HEK293 (cell line): Measurements from ENCODE around the gene GRIP1.

ENCODE experiments used
- CTCF ChIA-PET: fragments of 350-600 bp; formaldehyde crosslinking; extraction: SDS; loops from one replicate; lab custom pipeline; 2021; ENCODE audit warnings: antibody characterized with exemption; lab: Yijun Ruan, JAX
- POLR2A ChIA-PET: fragments of 300-600 bp; formaldehyde crosslinking; extraction: SDS; loops from one replicate; lab custom pipeline; 2020; ENCODE audit warnings: antibody characterized with exemption, inconsistent platforms; lab: Yijun Ruan, JAX
- H3K27ac ChIP-seq: fragments of 200-500 bp; sonication (Bioruptor generic); 2 replicates; pipeline ENCODE4 v1.5.1; 2014; ENCODE audit warnings: low read depth, low read length, control low read depth, inconsistent platforms; ENCODE audit errors: extremely low read depth
- H3K36me3 ChIP-seq, 2 experiments: fragments of 200-500 bp in 1 of 2; sonication (Bioruptor generic) in 1 of 2; 1 replicate in 1 of 2; 2 replicates in 1 of 2; pipeline ENCODE4 v1.5.1; 2014 to 2017; ENCODE audit warnings: inconsistent platforms in 2 of 2, low read length in 2 of 2; ENCODE audit not compliant: control insufficient read depth in 2 of 2, insufficient read depth in 1 of 2
- H3K4me1 ChIP-seq: fragments of 200-500 bp; sonication (Bioruptor generic); 2 replicates; pipeline ENCODE4 v1.5.1; 2014; ENCODE audit warnings: mild to moderate bottlenecking, low read length, inconsistent platforms; ENCODE audit not compliant: control insufficient read depth, insufficient read depth
- H3K4me3 ChIP-seq: 2 replicates; pipeline ENCODE4 v1.5.1; 2011; ENCODE audit warnings: low read depth, mild to moderate bottlenecking, control low read depth, low read length, moderate library complexity
- H3K9me3 ChIP-seq: fragments of 200-500 bp; sonication (Bioruptor generic); 2 replicates; pipeline ENCODE4 v1.5.1; 2014; ENCODE audit warnings: low read depth, low read length, inconsistent platforms; ENCODE audit not compliant: control insufficient read depth, insufficient read depth
- ELK4 ChIP-seq: IDR thresholded peaks from 2 replicates; pipeline ENCODE4 v1.6.1; 2011; ENCODE audit warnings: mild to moderate bottlenecking, low read depth, low read length, borderline replicate concordance
- HOXD13 ChIP-seq: sonication (generic); formaldehyde crosslinking; IDR thresholded peaks from 2 replicates; pipeline ENCODE4 v1.8.0; 2022; ENCODE audit warnings: missing genetic modification reagents, borderline replicate concordance
- PRDM6 ChIP-seq: fragments of 450-650 bp; formaldehyde crosslinking; IDR thresholded peaks from 2 replicates; pipeline ENCODE4 v1.5.1; 2017; ENCODE audit warnings: missing biosample characterization, missing genetic modification characterization
- TSHZ1 ChIP-seq: fragments of 450-650 bp; formaldehyde crosslinking; IDR thresholded peaks from 2 replicates; pipeline ENCODE4 v1.5.1; 2016; ENCODE audit warnings: missing biosample characterization, missing genetic modification characterization, borderline replicate concordance
- ZNF133 ChIP-seq: fragments of 450-650 bp; formaldehyde crosslinking; IDR thresholded peaks from 2 replicates; pipeline ENCODE4 v1.5.1; 2016; ENCODE audit warnings: missing biosample characterization, missing genetic modification characterization
- ZNF16 ChIP-seq: fragments of 450-650 bp; formaldehyde crosslinking; IDR thresholded peaks from 2 replicates; pipeline ENCODE4 v1.5.1; 2016; ENCODE audit warnings: low read depth, missing biosample characterization, missing genetic modification characterization
- ZNF214 ChIP-seq: fragments of 450-650 bp; formaldehyde crosslinking; IDR thresholded peaks from 2 replicates; pipeline ENCODE4 v1.5.1; 2017; ENCODE audit warnings: missing biosample characterization, mild to moderate bottlenecking, missing genetic modification characterization, borderline replicate concordance
- ZNF266 ChIP-seq: fragments of 450-650 bp; formaldehyde crosslinking; IDR thresholded peaks from 2 replicates; pipeline ENCODE4 v1.5.1; 2016; ENCODE audit warnings: missing biosample characterization, missing genetic modification characterization, low read depth
- ZNF324 ChIP-seq: fragments of 450-650 bp; formaldehyde crosslinking; IDR thresholded peaks from 2 replicates; pipeline ENCODE4 v1.5.1; 2016; ENCODE audit warnings: missing biosample characterization, missing genetic modification characterization
- ZNF354C ChIP-seq: fragments of 450-650 bp; formaldehyde crosslinking; IDR thresholded peaks from 2 replicates; pipeline ENCODE4 v1.5.1; 2016; ENCODE audit warnings: missing biosample characterization, missing genetic modification characterization, low read depth, borderline replicate concordance
- ZNF37A ChIP-seq: fragments of 450-650 bp; IDR thresholded peaks from 2 replicates; pipeline ENCODE4 v1.5.1; 2018; ENCODE audit warnings: missing biosample characterization, missing genetic modification characterization
- ZNF416 ChIP-seq: fragments of 450-650 bp; formaldehyde crosslinking; IDR thresholded peaks from 2 replicates; pipeline ENCODE4 v1.5.1; 2016; ENCODE audit warnings: missing biosample characterization, missing genetic modification characterization
- ZNF510 ChIP-seq: fragments of 450-650 bp; formaldehyde crosslinking; IDR thresholded peaks from 2 replicates; pipeline ENCODE4 v1.5.1; 2018; ENCODE audit warnings: mild to moderate bottlenecking, missing genetic modification characterization, missing biosample characterization; ENCODE audit not compliant: insufficient replicate concordance
- ZNF521 ChIP-seq: fragments of 450-650 bp; formaldehyde crosslinking; IDR thresholded peaks from 2 replicates; pipeline ENCODE4 v1.5.1; 2017; ENCODE audit warnings: missing biosample characterization, mild to moderate bottlenecking, missing genetic modification characterization
- ZNF658 ChIP-seq: fragments of 450-650 bp; formaldehyde crosslinking; IDR thresholded peaks from 2 replicates; pipeline ENCODE4; 2016; ENCODE audit warnings: missing biosample characterization, missing genetic modification characterization
- ZNF791 ChIP-seq: fragments of 450-650 bp; formaldehyde crosslinking; IDR thresholded peaks from 2 replicates; pipeline ENCODE4 v1.5.1; 2016; ENCODE audit warnings: missing biosample characterization, missing genetic modification characterization
- ZSCAN16 ChIP-seq: fragments of 450-650 bp; formaldehyde crosslinking; IDR thresholded peaks from 2 replicates; pipeline ENCODE4 v1.5.1; 2016; ENCODE audit warnings: missing biosample characterization, missing genetic modification characterization
- ZSCAN4 ChIP-seq: fragments of 450-650 bp; formaldehyde crosslinking; IDR thresholded peaks from 2 replicates; pipeline ENCODE4 v1.5.1; 2017; ENCODE audit warnings: missing biosample characterization, missing genetic modification characterization

The GRIP1 gene

GRCh38 chr12:66459944-66460482, 218.9 kb downstream of the GRIP1 start:
- H3K4me3 ChIP-seq = no peak overlapping the region
- no peaks in the 10 kb centered on the region for H3K9me3 ChIP-seq
- no peaks in the 10 kb centered on the region; a peak in 1 of 3 replicates for H3K36me3 ChIP-seq
- ChIA-PET POLR2A (interaction anchor here (0.6 kb wide), 1 partner anchor 37 kb away, joined by 3 read pairs; no protein-coding TSS in a partner anchor), CTCF (interaction anchor here (0.6 kb wide), 1 partner anchor 100 kb away, joined by 5 read pairs; no protein-coding TSS in a partner anchor)
- no peak for TF ChIP-seq ZNF133 (tag by site-specific recombination)
- no peak for TF ChIP-seq ZNF521 (tag by site-specific recombination)
- TF ChIP-seq ZNF510 (tag by site-specific recombination) = no peak
- TF ChIP-seq ZNF791 = no peak
- TF ChIP-seq ZNF37A (tag by site-specific recombination) = no peak
- TF ChIP-seq ZNF354C = no peak
- no peak for TF ChIP-seq HOXD13 (CRISPR knock-in tag)
- TF ChIP-seq ZNF324 (tag by site-specific recombination) = no peak
- TF ChIP-seq ZSCAN4 (tag by site-specific recombination) = no peak
- TF ChIP-seq ZNF416 (tag by site-specific recombination) = no peak
- TF ChIP-seq ZNF16 (tag by site-specific recombination) = no peak
- no peak for TF ChIP-seq ZNF266 (tag by site-specific recombination)
- no peak for TF ChIP-seq ZNF658 (tag by site-specific recombination)
- TF ChIP-seq ELK4 = no peak
- no peak for TF ChIP-seq ZNF214
- no peak for TF ChIP-seq ZSCAN16
- TF ChIP-seq TSHZ1 (tag by site-specific recombination) = no peak
- H3K27ac ChIP-seq = no peak overlapping the region
- no peaks in the 10 kb centered on the region for H3K4me1 ChIP-seq

GRCh38 chr12:66456612-66457011, 222.3 kb downstream of the GRIP1 start:
- Histone ChIP-seq H3K9me3 (no peaks in the 10 kb centered on the region), H3K27ac (no peak overlapping the region), H3K36me3 (no peaks in the 10 kb centered on the region; a peak in 1 of 3 replicates)
- CTCF ChIA-PET = interaction anchor here (1.2 kb wide), 1 partner anchor 48 kb away, joined by 4 read pairs; no protein-coding TSS in a partner anchor
- 0 out of 2 replicates have a peak, but pooled peaks have one; percentile 28 for TF ChIP-seq PRDM6 (tag by site-specific recombination)
- no peak for TF ChIP-seq ZNF521 (tag by site-specific recombination)
- TF ChIP-seq, all 188 proteins: peak for 1
- H3K4me1 ChIP-seq = no peaks in the 10 kb centered on the region; the same call in 1 of the 2 replicates
- H3K4me3 ChIP-seq = no peak overlapping the region
- POLR2A ChIA-PET = no interaction called here
